Stomach smooth muscle (tissue), 2 donors: ENCODE results near the gene FOLR1.

ENCODE experiments used
- H3K27ac ChIP-seq: one replicate; pipeline ENCODE4 v1.7.0; 2013; ENCODE audit warnings: mild to moderate bottlenecking, low read length, inconsistent platforms
- H3K27me3 ChIP-seq, 2 donors: one replicate each; pipeline ENCODE4 v1.7.0; 2013; ENCODE audit warnings: low read length in 2 of 2; ENCODE audit not compliant: insufficient read depth in 2 of 2, control insufficient read depth in 1 of 2
- H3K36me3 ChIP-seq, 2 donors: one replicate each; pipeline ENCODE4 v1.7.0; 2013; ENCODE audit warnings: low read length in 2 of 2; ENCODE audit not compliant: control insufficient read depth in 2 of 2, insufficient read depth in 2 of 2
- H3K4me1 ChIP-seq: one replicate; pipeline ENCODE4 v1.7.0; 2013; ENCODE audit warnings: low read length; ENCODE audit not compliant: control insufficient read depth, insufficient read depth
- H3K4me3 ChIP-seq, 2 donors: one replicate each; pipeline ENCODE4 v1.7.0; 2013; ENCODE audit warnings: low read length in 2 of 2
- H3K9ac ChIP-seq, 2 donors: one replicate each; pipeline ENCODE4 v1.7.0; 2013; ENCODE audit warnings: low read length in 2 of 2, mild to moderate bottlenecking in 1 of 2
- H3K9me3 ChIP-seq, 2 donors: one replicate each; pipeline ENCODE4 v1.7.0; 2013; ENCODE audit warnings: low read length in 2 of 2; ENCODE audit not compliant: control insufficient read depth in 2 of 2
- donor health status: healthy.
- donor health status: Pancreatic carcinoma.

Gene FOLR1

DNA sequence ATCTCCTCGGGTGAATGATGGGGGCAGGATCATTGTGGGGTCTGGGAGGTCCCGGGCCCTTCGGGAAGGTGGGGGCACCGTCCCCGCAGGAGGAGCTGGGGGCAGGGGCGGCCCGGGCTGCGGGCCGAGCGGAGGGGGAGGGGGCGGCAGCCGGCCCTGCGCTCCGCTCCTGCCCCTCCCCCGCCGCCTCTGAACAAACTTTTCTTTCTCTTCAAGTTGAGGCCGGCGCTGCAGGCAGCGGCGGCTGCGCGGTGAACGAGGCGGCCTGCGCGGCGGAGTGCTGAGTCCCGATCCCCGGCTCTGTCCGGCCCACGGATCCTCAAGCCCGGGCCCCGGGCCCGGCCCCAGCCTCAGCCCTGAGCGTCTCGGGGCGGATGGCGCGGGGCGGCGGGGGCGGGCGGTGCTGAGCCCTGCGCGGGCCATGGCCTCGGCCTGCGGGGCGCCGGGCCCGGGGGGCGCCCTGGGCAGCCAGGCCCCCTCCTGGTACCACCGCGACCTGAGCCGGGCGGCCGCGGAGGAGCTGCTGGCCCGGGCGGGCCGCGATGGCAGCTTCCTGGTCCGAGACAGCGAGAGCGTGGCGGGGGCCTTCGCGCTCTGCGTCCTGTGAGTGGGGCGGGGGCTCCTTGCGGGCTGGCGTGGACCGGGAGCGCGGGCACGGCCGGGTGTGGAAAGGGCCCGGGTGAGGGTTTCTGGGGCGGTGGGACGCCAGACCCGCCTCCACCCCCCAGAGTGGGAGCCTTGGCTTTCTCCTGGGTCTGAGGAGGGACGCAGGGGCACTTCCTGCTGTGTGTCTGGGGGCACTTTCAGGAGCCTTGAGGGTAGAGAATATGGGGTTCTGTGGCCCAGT, 32.8 kb downstream of the FOLR1 start, which contains the start of gene INPPL1:
Gene INPPL1, plus strand, starts transcription at position 204 of the 847 bp plus-strand sequence. Its CDS starts 218 bp downstream, at position 422.
- Histone ChIP-seq H3K9me3 (no peaks in the 10 kb centered on the region), H3K27ac (peak within 1 kb of the TSS; percentile 93), H3K27me3 (no peaks in the 10 kb centered on the region), H3K9ac (peak within 1 kb of the TSS; percentile 85 to 95), H3K36me3 (peaks cover 10 to 18% of the 10 kb centered on the region in 2 donors), H3K4me1 (peaks cover 37% of the 10 kb centered on the region), H3K4me3 (peak within 1 kb of the TSS; percentile 89 to 94)

DNA sequence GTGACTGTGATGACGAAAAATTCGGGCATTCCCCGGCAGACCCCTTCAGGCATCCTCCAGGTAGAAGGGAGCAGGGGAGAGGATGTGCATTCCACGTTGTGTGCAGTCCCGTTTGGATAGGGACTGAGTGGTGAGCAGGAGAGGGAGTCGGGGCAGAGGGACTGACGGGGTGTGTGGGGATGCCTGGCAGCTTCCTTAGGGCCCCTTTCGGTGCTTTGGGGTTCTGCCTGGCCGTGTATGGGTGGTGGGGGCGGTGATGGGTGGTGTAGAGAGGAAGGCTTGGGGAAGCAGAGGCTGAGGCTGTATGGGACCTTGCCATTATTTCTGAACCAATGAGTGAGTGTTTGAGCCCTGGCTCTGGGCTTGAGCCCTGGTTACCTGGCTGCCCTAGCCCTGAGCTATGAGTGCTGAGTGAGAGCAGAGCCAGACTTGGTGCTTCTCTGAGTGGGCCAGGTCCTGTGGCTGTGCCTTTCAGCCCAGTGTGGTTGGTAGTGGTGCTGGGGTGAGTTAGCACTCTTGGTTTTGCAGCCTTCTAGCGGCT, 33.5 kb downstream of the FOLR1 start:
- H3K27ac ChIP-seq = peak overlapping the region; percentile 46
- no peaks in the 10 kb centered on the region for H3K27me3 ChIP-seq
- peaks cover 17 to 25% of the 10 kb centered on the region in 2 donors for H3K36me3 ChIP-seq
- no peaks in the 10 kb centered on the region for H3K9me3 ChIP-seq
- H3K9ac ChIP-seq = peak overlapping the region; percentile 74 to 95
- H3K4me3 ChIP-seq = peak overlapping the region; percentile 65 to 89
- peaks cover 37% of the 10 kb centered on the region for H3K4me1 ChIP-seq

DNA sequence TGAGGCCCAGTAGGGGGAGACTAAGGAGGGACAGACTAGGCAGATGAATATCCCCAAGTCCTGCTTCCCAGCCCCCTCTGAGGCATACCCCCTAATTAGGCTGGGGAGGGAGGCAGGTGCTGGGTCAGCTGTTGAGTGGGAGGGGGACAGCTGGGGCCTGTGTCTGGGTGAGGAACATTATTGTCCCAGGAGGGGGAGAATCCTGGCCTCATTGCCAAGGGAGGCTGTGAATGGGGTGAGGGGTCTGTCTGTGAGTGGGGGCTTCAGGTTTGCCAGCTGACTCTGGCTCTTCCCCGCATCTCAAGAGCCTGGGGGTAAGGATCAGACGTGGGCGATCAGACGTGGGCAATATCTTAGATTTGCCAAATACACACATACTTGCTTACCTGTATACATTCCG, 34.8 kb downstream of the FOLR1 start:
- Histone ChIP-seq H3K9me3 (no peaks in the 10 kb centered on the region), H3K4me1 (peaks cover 37% of the 10 kb centered on the region), H3K27me3 (no peaks in the 10 kb centered on the region), H3K9ac (peak overlapping the region in 1 of 2 donors; percentile 1), H3K27ac (no peak overlapping the region), H3K36me3 (peaks cover 28 to 37% of the 10 kb centered on the region in 2 donors), H3K4me3 (no peak overlapping the region)

DNA sequence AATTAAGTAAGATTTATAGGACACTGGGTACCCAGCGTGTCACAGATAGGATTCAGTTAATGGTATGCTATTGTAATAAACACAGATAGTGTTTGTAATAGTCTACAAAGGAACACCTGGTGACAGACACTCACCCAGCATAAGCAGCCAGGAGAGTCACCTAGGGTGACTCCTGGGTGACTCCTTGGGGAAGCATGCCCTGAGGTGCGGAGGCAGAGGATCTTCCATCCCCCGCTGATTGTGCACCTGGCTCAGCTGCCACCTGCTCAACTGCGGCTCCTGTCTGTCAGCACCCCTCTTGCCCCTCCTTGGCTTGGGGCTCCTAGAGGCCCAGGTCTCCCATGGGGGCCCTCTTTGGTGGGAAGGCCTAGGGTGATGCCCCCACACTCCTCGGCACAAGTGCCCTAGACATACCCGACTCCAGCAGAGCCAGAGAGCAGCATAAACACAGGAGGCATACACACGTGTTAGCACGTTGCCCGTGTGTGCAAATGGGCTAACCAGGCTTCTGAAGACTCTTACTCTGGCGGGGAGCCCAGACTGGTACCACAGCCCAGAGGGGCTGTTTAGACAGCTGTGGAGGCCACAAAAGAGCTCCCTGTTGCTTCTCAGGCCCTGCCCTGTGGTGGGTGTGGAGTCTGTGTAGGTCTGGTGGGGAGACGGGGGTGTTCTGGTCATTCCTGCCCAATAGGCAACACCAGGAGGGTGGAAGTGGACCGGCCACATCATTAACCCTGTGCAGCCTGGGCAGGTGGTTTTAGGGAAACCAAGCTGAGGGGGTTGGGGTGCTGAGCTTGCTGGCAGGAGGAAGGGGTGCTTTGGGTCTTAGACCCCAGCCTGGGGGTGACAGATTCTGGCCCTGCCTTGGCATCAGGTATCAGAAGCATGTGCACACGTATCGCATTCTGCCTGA, 35.6 kb downstream of the FOLR1 start:
- Histone ChIP-seq H3K9ac (peak overlapping the region in 1 of 2 donors; percentile 36), H3K27me3 (no peaks in the 10 kb centered on the region), H3K4me3 (no peak overlapping the region), H3K27ac (no peak overlapping the region), H3K4me1 (peaks cover 30% of the 10 kb centered on the region), H3K36me3 (peaks cover 37 to 44% of the 10 kb centered on the region in 2 donors), H3K9me3 (no peaks in the 10 kb centered on the region)

DNA sequence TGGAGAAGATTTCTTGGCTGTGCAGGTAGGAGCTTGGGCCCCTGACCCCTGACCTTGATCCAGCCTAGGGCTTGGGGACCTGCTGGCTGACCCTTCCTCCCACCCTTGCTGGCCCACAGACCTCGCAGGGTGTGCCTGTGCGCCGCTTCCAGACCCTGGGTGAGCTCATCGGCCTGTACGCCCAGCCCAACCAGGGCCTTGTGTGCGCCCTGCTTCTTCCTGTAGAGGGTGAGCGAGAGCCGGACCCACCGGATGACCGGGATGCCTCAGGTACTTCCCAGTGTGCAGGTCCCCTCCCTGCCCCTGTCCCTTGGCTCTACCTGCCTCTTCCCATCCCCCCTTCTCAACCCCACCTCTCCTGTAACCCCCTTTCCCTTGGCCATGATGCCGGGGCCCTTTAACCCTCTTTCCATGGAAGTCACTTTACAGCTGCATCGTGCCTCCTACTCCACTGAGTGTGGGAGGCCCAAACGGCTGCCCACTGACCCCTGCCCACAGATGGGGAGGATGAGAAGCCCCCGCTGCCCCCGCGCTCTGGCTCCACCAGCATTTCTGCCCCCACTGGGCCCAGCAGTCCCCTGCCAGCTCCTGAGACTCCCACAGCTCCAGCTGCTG, 36.4 kb downstream of the FOLR1 start:
- no peak overlapping the region for H3K4me3 ChIP-seq
- no peaks in the 10 kb centered on the region for H3K9me3 ChIP-seq
- H3K9ac ChIP-seq = peak overlapping the region in 1 of 2 donors; percentile 21
- peaks cover 45 to 52% of the 10 kb centered on the region in 2 donors for H3K36me3 ChIP-seq
- H3K4me1 ChIP-seq = peaks cover 27% of the 10 kb centered on the region
- no peak overlapping the region for H3K27ac ChIP-seq
- no peaks in the 10 kb centered on the region for H3K27me3 ChIP-seq

DNA sequence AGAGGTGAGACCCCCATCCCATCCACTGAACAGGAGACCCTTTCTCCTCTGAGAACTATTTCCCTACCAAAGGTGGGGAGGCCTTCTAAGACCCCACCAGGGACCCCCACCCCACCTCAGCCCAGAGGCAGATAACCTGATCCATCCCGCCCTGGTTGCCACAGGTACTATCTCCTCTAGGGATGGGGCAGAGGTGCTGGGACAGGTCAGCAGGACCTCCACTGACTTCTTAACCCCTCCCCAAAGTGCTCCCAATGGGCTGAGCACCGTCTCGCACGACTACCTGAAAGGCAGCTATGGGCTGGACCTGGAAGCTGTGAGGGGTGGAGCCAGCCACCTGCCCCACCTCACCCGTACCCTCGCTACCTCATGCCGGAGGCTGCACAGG, 36.9 kb downstream of the FOLR1 start:
- H3K4me1 ChIP-seq = peaks cover 30% of the 10 kb centered on the region
- no peaks in the 10 kb centered on the region for H3K9me3 ChIP-seq
- no peak overlapping the region for H3K9ac ChIP-seq
- H3K27me3 ChIP-seq = no peaks in the 10 kb centered on the region
- peaks cover 50 to 57% of the 10 kb centered on the region in 2 donors for H3K36me3 ChIP-seq
- no peak overlapping the region for H3K4me3 ChIP-seq
- H3K27ac ChIP-seq = no peak overlapping the region

DNA sequence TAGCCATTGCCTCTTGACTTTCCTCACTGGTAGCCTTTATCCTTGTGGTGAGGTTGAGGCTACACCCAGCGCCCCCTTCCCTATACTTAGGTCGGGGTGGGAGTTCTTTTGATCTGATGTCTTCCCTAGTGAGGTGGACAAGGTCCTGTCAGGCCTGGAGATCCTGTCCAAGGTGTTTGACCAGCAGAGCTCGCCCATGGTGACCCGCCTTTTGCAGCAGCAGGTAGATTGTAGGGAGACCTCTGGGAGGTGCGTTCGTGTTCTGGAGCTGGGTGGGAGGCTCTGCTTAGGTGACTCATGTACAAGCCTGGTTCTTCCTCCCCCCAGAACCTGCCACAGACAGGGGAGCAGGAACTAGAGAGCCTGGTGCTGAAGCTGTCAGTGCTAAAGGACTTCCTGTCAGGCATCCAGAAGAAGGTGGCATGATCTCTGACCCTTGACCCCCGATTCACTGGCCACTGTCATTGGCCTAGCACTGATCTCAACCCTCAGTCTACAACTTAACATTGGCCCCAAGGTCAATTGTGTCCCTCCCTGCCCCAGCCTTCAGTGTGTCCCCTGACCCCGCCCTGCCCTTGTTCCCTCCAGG, 37.5 kb downstream of the FOLR1 start:
- peaks cover 56 to 63% of the 10 kb centered on the region in 2 donors for H3K36me3 ChIP-seq

DNA sequence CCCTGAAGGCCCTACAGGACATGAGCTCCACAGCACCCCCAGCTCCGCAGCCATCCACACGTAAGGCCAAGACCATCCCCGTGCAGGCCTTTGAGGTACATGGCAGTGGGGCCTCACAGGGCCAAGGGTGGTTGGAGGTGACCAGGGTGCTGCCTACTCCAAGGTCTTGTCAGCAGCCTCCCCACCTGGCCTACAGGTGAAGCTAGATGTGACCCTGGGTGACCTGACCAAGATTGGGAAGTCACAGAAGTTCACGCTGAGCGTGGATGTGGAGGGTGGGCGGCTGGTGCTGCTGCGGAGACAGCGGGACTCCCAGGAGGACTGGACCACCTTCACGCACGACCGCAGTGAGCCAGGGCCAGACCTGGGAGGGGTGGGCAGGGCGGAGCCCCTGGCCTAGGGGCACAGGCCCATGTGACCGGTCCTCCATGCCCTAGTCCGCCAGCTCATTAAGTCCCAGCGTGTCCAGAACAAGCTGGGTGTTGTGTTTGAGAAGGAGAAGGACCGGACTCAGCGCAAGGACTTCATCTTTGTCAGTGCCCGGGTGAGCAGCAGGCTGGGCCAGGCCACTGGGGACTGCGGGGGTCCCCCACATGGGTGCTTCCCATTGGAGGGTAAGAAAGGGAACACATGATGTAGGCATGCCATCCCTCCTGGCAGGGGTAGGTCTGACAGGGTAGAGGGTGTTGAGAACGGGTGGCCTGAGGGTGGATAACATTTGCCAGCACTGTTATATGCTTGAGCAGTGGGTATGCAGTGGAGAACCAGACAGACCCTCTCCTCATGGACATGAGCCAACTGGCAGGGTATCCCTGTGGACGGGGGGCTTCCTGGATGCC, 38.2 kb downstream of the FOLR1 start:
- H3K27me3 ChIP-seq = no peaks in the 10 kb centered on the region
- H3K4me3 ChIP-seq = no peak overlapping the region
- peaks cover 33% of the 10 kb centered on the region for H3K4me1 ChIP-seq
- H3K9me3 ChIP-seq = no peaks in the 10 kb centered on the region
- no peak overlapping the region for H3K9ac ChIP-seq
- peaks cover 63 to 70% of the 10 kb centered on the region in 2 donors for H3K36me3 ChIP-seq
- no peak overlapping the region for H3K27ac ChIP-seq

More for the DNA sequence above, 37.5 kb downstream of the FOLR1 start:
- Histone ChIP-seq H3K4me3 (no peak overlapping the region), H3K9ac (no peak overlapping the region), H3K4me1 (peaks cover 34% of the 10 kb centered on the region), H3K27ac (no peak overlapping the region), H3K9me3 (no peaks in the 10 kb centered on the region), H3K27me3 (no peaks in the 10 kb centered on the region)

DNA sequence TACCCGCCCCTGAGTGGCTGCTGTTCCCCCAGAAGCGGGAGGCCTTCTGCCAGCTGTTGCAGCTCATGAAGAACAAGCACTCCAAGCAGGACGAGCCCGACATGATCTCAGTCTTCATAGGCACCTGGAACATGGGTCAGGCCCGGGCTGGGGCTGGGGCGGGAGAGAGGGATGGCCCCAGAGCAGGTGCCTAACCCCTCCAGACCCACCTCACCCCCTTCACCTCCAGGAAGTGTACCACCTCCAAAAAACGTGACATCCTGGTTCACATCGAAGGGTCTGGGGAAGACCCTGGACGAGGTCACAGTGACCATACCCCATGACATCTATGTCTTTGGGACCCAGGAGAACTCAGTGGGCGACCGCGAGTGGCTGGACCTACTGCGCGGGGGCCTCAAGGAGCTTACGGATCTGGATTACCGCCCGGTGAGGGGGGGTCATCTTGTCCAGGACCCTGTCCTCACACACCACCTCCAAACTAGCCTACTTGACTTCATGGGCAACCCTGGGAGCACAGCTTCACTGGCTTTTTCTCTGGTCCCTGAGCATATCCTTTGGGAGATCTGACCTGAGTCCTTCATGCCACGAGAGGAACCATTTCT, 38.9 kb downstream of the FOLR1 start:
- Histone ChIP-seq H3K27ac (no peak overlapping the region), H3K9me3 (no peaks in the 10 kb centered on the region), H3K4me1 (peaks cover 33% of the 10 kb centered on the region), H3K9ac (no peak overlapping the region), H3K27me3 (no peaks in the 10 kb centered on the region), H3K36me3 (peaks cover 68 to 70% of the 10 kb centered on the region in 2 donors), H3K4me3 (no peak overlapping the region)
